GM21423 (cell line): ENCODE results near the gene SETD1B.

ENCODE experiments used
- ATAC-seq: cut with Tn5 transposase; IDR thresholded peaks from one replicate; pipeline ENCODE4 v1.9.1; 2021; ENCODE audit warnings: mild to moderate bottlenecking, moderate library complexity; ENCODE audit not compliant: unreplicated experiment

Gene SETD1B

GRCh38 chr12:121795034-121795968 lies 8.5 kb upstream of the SETD1B start:
- ATAC-seq, result no peak

GRCh38 chr12:121796855-121797751 lies 6.7 kb upstream of the SETD1B start:
- ATAC-seq, result no peak

- no peak for ATAC-seq
Measured at GRCh38 chr12:121797937-121798786, 5.6 kb upstream of the SETD1B start.

- ATAC-seq, result no peak
Measured at GRCh38 chr12:121798787-121799155, 5.0 kb upstream of the SETD1B start.

- no peak for ATAC-seq
Measured at GRCh38 chr12:121799156-121799841, 4.5 kb upstream of the SETD1B start.

- ATAC-seq, result no peak
Measured at GRCh38 chr12:121799842-121800693, 3.7 kb upstream of the SETD1B start.

- no peak for ATAC-seq
Measured at GRCh38 chr12:121800694-121801594, 2.9 kb upstream of the SETD1B start.

GRCh38 chr12:121801595-121802484 lies 2.0 kb upstream of the SETD1B start:
- ATAC-seq, result no peak

GRCh38 chr12:121802485-121802842 lies 1.3 kb upstream of the SETD1B start:
- no peak for ATAC-seq

GRCh38 chr12:121802843-121803698 lies 738 bp upstream of the SETD1B start:
- ATAC-seq, result peak; percentile 38

- no peak for ATAC-seq
Measured at GRCh38 chr12:121804417-121805111, 755 bp downstream of the SETD1B start.

- ATAC-seq, result no peak
Measured at GRCh38 chr12:121805171-121806008, 1.6 kb downstream of the SETD1B start.

- no peak for ATAC-seq
Measured at GRCh38 chr12:121806009-121806545, 2.3 kb downstream of the SETD1B start.

GRCh38 chr12:121806546-121807423 lies 3.0 kb downstream of the SETD1B start:
- ATAC-seq, result no peak
